ENCODE data around the gene CH25H. TPM values are rescaled to one million over a fixed set of nuclear protein-coding genes. Genes with fewer than 3 reads are reported as not detected.

CH25H gene
- total RNA-seq, 6 donors from 2014 or later = 3.4 to 12.0 (median 6.8) TPM

- WGBS, 2 donors = 90 to 93% methylated on average over 2 of the region's 2 CpGs
- no peak for ATAC-seq (ENCODE audit: low FRiP score in 2 of 2)
- H3K4me1 ChIP-seq = peaks cover 0 to 5% (median 0%) of the 10 kb centered on the region in 4 donors
- no peak for TF ChIP-seq CTCF (IDR thresholded peaks at IDR 0.05)
- TF ChIP-seq POLR2A (IDR thresholded peaks at IDR 0.05) = no peak
- TF ChIP-seq POLR2AphosphoS5 (IDR thresholded peaks at IDR 0.05) = no peak
- no peak for TF ChIP-seq EP300 (IDR thresholded peaks at IDR 0.05)
- no peaks in the 10 kb centered on the region for H3K27me3 ChIP-seq
- no peak overlapping the region for H3K27ac ChIP-seq
- H3K9me3 ChIP-seq = no peaks in the 10 kb centered on the region
- H3K4me3 ChIP-seq = no peak overlapping the region
- DNase-seq = no peak
- H3K36me3 ChIP-seq = peaks cover 0 to 9% (median 0%) of the 10 kb centered on the region in 4 donors
Observed at GRCh38 chr10:89233033-89233432, 25.9 kb upstream of the CH25H start.

GRCh38 chr10:89228962-89229361 is 21.8 kb upstream of the CH25H start:
- TF ChIP-seq EP300 (IDR thresholded peaks at IDR 0.05) (no peak), POLR2A (IDR thresholded peaks at IDR 0.05) (no peak), POLR2AphosphoS5 (IDR thresholded peaks at IDR 0.05) (no peak), CTCF (IDR thresholded peaks at IDR 0.05) (no peak)
- no peak overlapping the region for H3K27ac ChIP-seq
- H3K27me3 ChIP-seq = no peaks in the 10 kb centered on the region
- H3K4me1 ChIP-seq = no peaks in the 10 kb centered on the region
- H3K36me3 ChIP-seq = peaks cover 0 to 10% (median 2%) of the 10 kb centered on the region in 4 donors
- H3K4me3 ChIP-seq = no peak overlapping the region
- H3K9me3 ChIP-seq = no peaks in the 10 kb centered on the region
- DNase-seq = no peak
- ATAC-seq (ENCODE audit: low FRiP score in 2 of 2) = no peak

- no peaks in the 10 kb centered on the region for H3K27me3 ChIP-seq
- H3K36me3 ChIP-seq = peaks cover 0 to 10% (median 2%) of the 10 kb centered on the region in 4 donors
- no peak overlapping the region for H3K27ac ChIP-seq
- TF ChIP-seq CTCF (IDR thresholded peaks at IDR 0.05) (no peak), POLR2A (IDR thresholded peaks at IDR 0.05) (no peak), POLR2AphosphoS5 (IDR thresholded peaks at IDR 0.05) (no peak), EP300 (IDR thresholded peaks at IDR 0.05) (no peak)
- no peaks in the 10 kb centered on the region for H3K9me3 ChIP-seq
- H3K4me1 ChIP-seq = no peaks in the 10 kb centered on the region
- H3K4me3 ChIP-seq = no peak overlapping the region
- WGBS, 2 donors = 93 to 97% methylated on average over 3 of the region's 3 CpGs
- ATAC-seq (ENCODE audit: low FRiP score in 2 of 2) = no peak
- DNase-seq = no peak
Observed at GRCh38 chr10:89228146-89228545, 21.0 kb upstream of the CH25H start.

- TF ChIP-seq POLR2A (IDR thresholded peaks at IDR 0.05) (no peak), CTCF (IDR thresholded peaks at IDR 0.05) (no peak), POLR2AphosphoS5 (IDR thresholded peaks at IDR 0.05) (no peak)
- Histone ChIP-seq H3K4me3 (no peak overlapping the region), H3K27ac (no peak overlapping the region), H3K4me1 (no peaks in the 10 kb centered on the region), H3K36me3 (peaks cover 0 to 7% (median 2%) of the 10 kb centered on the region in 4 donors), H3K27me3 (no peaks in the 10 kb centered on the region), H3K9me3 (no peaks in the 10 kb centered on the region)
- DNase-seq (no peak), ATAC-seq (ENCODE audit: low FRiP score in 2 of 2) (no peak)
- WGBS, 2 donors = 93 to 94% methylated on average over 1 of the region's 1 CpG
Observed at GRCh38 chr10:89226891-89227290, 19.8 kb upstream of the CH25H start.

GRCh38 chr10:89224739-89225443 is 17.8 kb upstream of the CH25H start:
- 34 to 41% methylated on average over 18 of the region's 18 CpGs for WGBS, 2 donors
- Histone ChIP-seq H3K27me3 (no peaks in the 10 kb centered on the region), H3K36me3 (peaks cover 0 to 5% (median 2%) of the 10 kb centered on the region in 4 donors), H3K4me3 (peak overlapping the region in 2 of 4 donors; percentile 5 to 26), H3K4me1 (no peaks in the 10 kb centered on the region), H3K9me3 (no peaks in the 10 kb centered on the region), H3K27ac (peak overlapping the region in 2 of 4 donors; percentile 6 to 24)
- DNase-seq = peak in 1 of 2 donors; percentile 51
- no peak for TF ChIP-seq POLR2A (IDR thresholded peaks at IDR 0.05)
- peak in 3 of 6 experiments; percentile 23 to 29 (median 28) for TF ChIP-seq CTCF (IDR thresholded peaks at IDR 0.05)
- TF ChIP-seq POLR2AphosphoS5 (IDR thresholded peaks at IDR 0.05) = no peak
- ATAC-seq (ENCODE audit: low FRiP score in 2 of 2) = no peak
